K562 (cell line): ENCODE results near the gene RNF224. TPM values are rescaled to one million over a fixed set of nuclear protein-coding genes. Genes with fewer than 3 reads are reported as not detected.

Experiments
- CBX1 ChIP-seq: sonication (generic); IDR thresholded peaks from 2 replicates; pipeline ENCODE4 v1.6.1; 2016; ENCODE audit warnings: antibody characterized with exemption, low read depth, mild to moderate bottlenecking
- GABPB1 ChIP-seq: sonication (generic); formaldehyde crosslinking; IDR thresholded peaks from 2 replicates; pipeline ENCODE4 v1.8.0; 2022; ENCODE audit warnings: mild to moderate bottlenecking, missing genetic modification reagents
- HSF4 ChIP-seq: fragments of 250-450 bp; sonication (Bioruptor Pico); IDR thresholded peaks from 2 replicates; pipeline ENCODE4 v2.1.2; 2022; ENCODE audit warnings: mild to moderate bottlenecking, moderate library complexity, borderline replicate concordance
- ILK ChIP-seq: fragments of 450-650 bp; IDR thresholded peaks from 2 replicates; pipeline ENCODE4 v1.6.1; 2016; ENCODE audit warnings: missing genetic modification characterization, low read depth, mild to moderate bottlenecking, missing compliant biosample characterization, moderate library complexity, borderline replicate concordance
- JUNB ChIP-seq: fragments of 450-650 bp; formaldehyde crosslinking; conservative IDR thresholded peaks from 2 replicates; pipeline ENCODE4 v1.4.0; 2020; ENCODE audit warnings: mild to moderate bottlenecking
- KLF10 ChIP-seq: fragments of 250-450 bp; sonication (Bioruptor Pico); IDR thresholded peaks from 2 replicates; pipeline ENCODE4 v1.6.1; 2021; ENCODE audit warnings: matching md5 sums
- KLF13 ChIP-seq: fragments of 450-650 bp; IDR thresholded peaks from 2 replicates; pipeline ENCODE4 v1.6.1; 2016; ENCODE audit warnings: missing genetic modification characterization, low read depth, mild to moderate bottlenecking, missing compliant biosample characterization, moderate library complexity, borderline replicate concordance
- MEF2D ChIP-seq: conservative IDR thresholded peaks from 2 replicates; pipeline ENCODE4 v1.6.1; 2016; ENCODE audit warnings: low read depth, missing genetic modification characterization, missing compliant biosample characterization
- PRPF4 ChIP-seq: fragments of 200-400 bp; formaldehyde crosslinking; IDR thresholded peaks from one replicate; pipeline ENCODE4 v1.6.1; 2017; ENCODE audit warnings: low read length, low read depth, mild to moderate bottlenecking; ENCODE audit not compliant: insufficient read depth, poor library complexity, severe bottlenecking
- RNF219 ChIP-seq: fragments of 250-450 bp; sonication (Bioruptor Pico); IDR thresholded peaks from 2 replicates; pipeline ENCODE4 v1.5.0; 2022; ENCODE audit warnings: mild to moderate bottlenecking
- SREBF2 ChIP-seq: sonication (generic); formaldehyde crosslinking; IDR thresholded peaks from 2 replicates; pipeline ENCODE4 v1.4.0; 2020; ENCODE audit warnings: mild to moderate bottlenecking, missing genetic modification reagents
- SRSF7 ChIP-seq: fragments of 200-400 bp; formaldehyde crosslinking; optimal IDR thresholded peaks from 2 replicates; pipeline ENCODE3; 2017; ENCODE audit warnings: mild to moderate bottlenecking, low read depth, low read length
- TAF7 ChIP-seq: fragments of 450-650 bp; IDR thresholded peaks from 2 replicates; pipeline ENCODE4 v1.6.1; 2016; ENCODE audit warnings: missing genetic modification characterization, missing compliant biosample characterization
- TFE3 ChIP-seq: fragments of 450-650 bp; formaldehyde crosslinking; IDR thresholded peaks from 2 replicates; pipeline ENCODE4 v1.4.0; 2020; ENCODE audit warnings: mild to moderate bottlenecking, mixed read lengths
- TGIF2 ChIP-seq: sonication (generic); formaldehyde crosslinking; IDR thresholded peaks from 2 replicates; pipeline ENCODE4 v1.8.1; 2022; ENCODE audit warnings: mild to moderate bottlenecking, missing genetic modification reagents, moderate library complexity
- USF2 ChIP-seq: sonication (generic); formaldehyde crosslinking; IDR thresholded peaks from 2 replicates; pipeline ENCODE4 v1.5.0; 2020; ENCODE audit warnings: missing genetic modification reagents
- ZHX1 ChIP-seq: fragments of 150-350 bp; conservative IDR thresholded peaks from 2 replicates; pipeline ENCODE4 v1.6.1; 2014; ENCODE audit warnings: low read length
- ZNF274 ChIP-seq: IDR thresholded peaks from 2 replicates; pipeline ENCODE4 v1.6.1; 2011; ENCODE audit warnings: low read depth, mild to moderate bottlenecking, low read length, moderate library complexity, borderline replicate concordance
- ZNF449 ChIP-seq: fragments of 250-450 bp; sonication (Bioruptor Pico); IDR thresholded peaks from 2 replicates; pipeline ENCODE4 v1.8.0; 2022; ENCODE audit warnings: moderate library complexity, mild to moderate bottlenecking, inconsistent platforms
- polyA plus RNA-seq, 8 experiments: library from polyadenylated mRNA; depleted of rRNA in 4 of 8; stranded (reverse) in 5 of 8; unstranded in 3 of 8; fragments of >200 nt; fragmentation: Nextera tagmentation in 2 of 8; fragmentation: Illumina TruSeq in 1 of 8; extraction: Ambion mirVana in 2 of 8; extraction: Trizol in 1 of 8; gene quantifications; 2 replicates each; pipeline versions ENCODE4 v1.2.1 to v1.2.3, GENCODE V29; 2011 to 2014; ENCODE audit warnings: inconsistent platforms in 1 of 8, missing spikeins in 1 of 8
- total RNA-seq, 7 experiments: library from RNA; depleted of rRNA in 6 of 7; stranded (reverse); fragments of >200 nt in 6 of 7; fragmentation: Illumina TruSeq in 2 of 7; extraction: Trizol in 2 of 7; gene quantifications; 2 replicates each; pipeline versions ENCODE4 v1.2.1 to v1.2.3, GENCODE V29; 2011 to 2021; ENCODE audit warnings: low replicate concordance in 1 of 7

The RNF224 gene
- total and polyA plus RNA-seq, 9 of the 15 experiments (the other 6 are each of a cell fraction or from before 2014, with no cell fraction given), result not detected

GRCh38 chr9:137240841-137241489 lies 13.7 kb downstream of the RNF224 start, which contains the start of gene TUBB4B (continued):
- no peak for TF ChIP-seq ZHX1
- no peak for TF ChIP-seq JUNB
- TF ChIP-seq HSF4 (CRISPR knock-in tag), result no peak
- peak; percentile 57; the same call in 1 of the 2 replicates for TF ChIP-seq KLF13 (tag)
- TF ChIP-seq ZNF274, result no peak
- TF ChIP-seq ZNF449 (CRISPR knock-in tag), result no peak
- TF ChIP-seq MEF2D (tag), result no peak
- peak; percentile 44 for TF ChIP-seq GABPB1
- peak; percentile 97 for TF ChIP-seq CBX1
- no peak for TF ChIP-seq SREBF2 (CRISPR knock-in tag)
- TF ChIP-seq RNF219 (CRISPR knock-in tag), result no peak
- TF ChIP-seq TAF7 (tag), result peak; percentile 98
- TF ChIP-seq SRSF7, result no peak
- TF ChIP-seq TFE3 (CRISPR knock-in tag), result no peak
- peak; percentile 98 for TF ChIP-seq PRPF4
- TF ChIP-seq USF2, result no peak
- TF ChIP-seq TGIF2 (CRISPR knock-in tag), result no peak; the same call in 1 of the 2 replicates
- no peak for TF ChIP-seq KLF10 (CRISPR knock-in tag)
- no peak for TF ChIP-seq ILK (tag)
